ELF-1 (cell line): ENCODE measurements around the gene ZNF175.

ENCODE experiments used
- DNase-seq: peaks from one replicate; pipeline ENCODE4 v3.0.0-alpha.2; 2016; ENCODE audit warnings: low read depth, low spot score

Gene ZNF175

GRCh38 chr19:51587264-51588191, 16.4 kb downstream of the ZNF175 start:
- no peak for DNase-seq

GRCh38 chr19:51589511-51589910, 18.4 kb downstream of the ZNF175 start:
- DNase-seq = no peak

- DNase-seq = no peak
These were observed 19.4 kb downstream of the ZNF175 start for GRCh38 chr19:51590441-51590840.

DNA sequence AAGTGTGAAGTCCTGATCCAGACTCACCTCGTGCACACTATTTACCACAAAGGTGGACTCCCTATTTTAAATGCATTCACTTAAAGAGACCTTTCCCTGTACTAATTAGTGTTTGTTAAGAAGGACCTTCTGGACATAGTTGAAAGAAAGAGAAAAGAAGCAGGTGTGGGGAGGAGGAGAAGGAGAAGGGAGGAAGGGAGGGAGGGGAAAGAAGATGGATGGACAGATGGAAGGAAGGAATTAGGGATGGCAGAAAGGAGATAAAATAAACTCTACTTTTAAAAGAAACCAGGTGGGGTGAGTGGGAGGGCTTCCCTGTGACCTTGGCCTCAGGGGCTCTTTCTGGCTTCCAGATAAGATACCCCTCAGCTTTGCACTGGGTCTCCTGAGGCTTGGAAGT, 21.4 kb downstream of the ZNF175 start:
- no peak for DNase-seq

DNA sequence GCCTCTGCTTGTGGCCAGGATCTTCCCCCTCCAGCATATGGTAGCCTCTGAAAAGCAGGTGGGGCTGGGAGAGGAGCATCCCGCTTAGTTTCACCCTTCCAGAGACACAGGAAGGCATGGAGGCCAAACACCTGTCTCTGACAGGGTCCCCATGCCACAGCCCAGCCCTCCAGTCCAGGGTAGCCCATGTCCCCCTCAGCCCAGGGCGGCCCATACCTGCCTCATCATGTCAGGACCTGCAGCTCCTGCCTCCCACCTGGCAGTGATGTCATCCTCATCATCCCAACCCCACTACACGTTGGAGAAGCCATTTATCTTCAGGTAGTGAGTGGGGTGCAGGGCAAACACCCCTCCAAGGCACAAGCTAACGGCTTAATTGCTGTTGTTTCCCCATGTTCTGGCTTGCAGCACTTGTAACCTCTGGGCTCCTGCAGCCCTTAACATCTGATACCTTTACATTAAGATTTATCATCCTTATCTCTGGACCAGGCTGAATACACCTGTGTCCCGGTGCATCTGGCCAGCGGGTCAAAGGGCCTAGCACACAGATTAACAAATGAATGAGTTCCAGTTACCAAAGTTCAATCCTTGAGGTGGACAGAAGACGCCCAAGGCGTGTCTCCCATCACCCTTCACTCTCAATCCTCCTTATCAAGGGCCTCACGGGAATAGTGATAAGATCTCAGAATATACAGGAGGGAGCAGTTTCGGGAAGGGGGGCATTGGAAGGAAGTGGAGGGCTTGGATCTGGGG, 22.2 kb downstream of the ZNF175 start:
- peak; percentile 16 for DNase-seq

GRCh38 chr19:51593969-51594773, 23.1 kb downstream of the ZNF175 start:
- DNase-seq = peak; percentile 97

GRCh38 chr19:51594774-51595109, 23.7 kb downstream of the ZNF175 start:
- no peak for DNase-seq

- DNase-seq = no peak
These were observed 24.4 kb downstream of the ZNF175 start for GRCh38 chr19:51595190-51596175.

GRCh38 chr19:51598159-51598915, 27.3 kb downstream of the ZNF175 start:
- no peak for DNase-seq

- no peak for DNase-seq
These were observed 28.0 kb downstream of the ZNF175 start for GRCh38 chr19:51599084-51599483.

DNA sequence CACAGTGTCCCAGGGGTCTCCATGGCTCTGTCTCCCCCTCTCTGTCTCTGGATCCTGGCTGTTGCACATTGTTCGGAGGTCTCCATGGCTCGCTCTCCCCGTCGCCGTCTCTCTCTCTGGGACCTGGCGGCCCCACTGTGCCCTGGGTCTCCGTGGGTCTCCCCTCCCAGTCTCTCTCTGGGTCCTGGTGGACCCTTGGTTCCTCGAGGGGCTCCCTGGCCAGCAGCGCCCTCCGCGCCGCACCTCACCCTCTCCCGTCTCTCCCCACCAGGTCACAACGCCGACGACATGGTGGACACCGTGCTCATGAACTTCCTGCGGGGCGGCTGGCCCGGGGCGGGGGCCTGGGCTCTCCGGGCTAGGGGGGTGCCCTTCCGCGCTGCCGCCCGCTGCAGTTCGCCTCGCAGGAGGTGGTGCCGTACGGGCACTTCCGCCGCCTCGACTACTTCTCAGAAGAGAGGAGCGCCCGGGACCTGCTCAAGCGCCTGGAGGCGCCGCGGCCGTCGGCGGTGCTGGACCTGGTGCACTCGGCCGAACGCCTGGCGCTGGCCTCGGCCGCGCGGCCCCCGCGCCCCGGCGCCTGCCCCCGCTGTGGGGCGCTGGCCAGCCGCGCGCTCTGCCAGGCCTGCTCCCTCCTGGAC, 30.0 kb downstream of the ZNF175 start:
- no peak for DNase-seq

- no peak for DNase-seq
These were observed 31.2 kb downstream of the ZNF175 start for GRCh38 chr19:51602189-51602854.

DNA sequence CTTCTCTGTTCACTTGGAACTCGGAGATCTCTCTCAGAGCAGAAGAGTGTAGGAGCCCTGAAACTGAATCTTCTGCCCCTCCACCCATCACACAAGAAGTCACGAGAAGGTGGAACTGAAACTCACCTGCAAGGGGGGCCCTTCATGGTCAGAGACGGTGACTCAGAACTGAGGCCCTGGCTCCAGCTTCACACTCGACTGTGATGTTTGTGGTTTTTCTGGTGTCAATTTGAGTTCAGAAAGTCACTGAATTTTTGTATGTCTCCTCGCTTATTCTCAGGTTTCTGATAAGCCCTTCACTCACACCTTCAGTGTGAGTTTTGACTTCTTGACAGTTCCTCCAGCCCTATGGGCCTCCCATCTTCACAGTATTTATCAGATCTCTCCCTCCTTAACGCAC, 36.0 kb downstream of the ZNF175 start:
- no peak for DNase-seq

- DNase-seq = peak; percentile 90
These were observed 37.0 kb downstream of the ZNF175 start for GRCh38 chr19:51607920-51608562.

DNA sequence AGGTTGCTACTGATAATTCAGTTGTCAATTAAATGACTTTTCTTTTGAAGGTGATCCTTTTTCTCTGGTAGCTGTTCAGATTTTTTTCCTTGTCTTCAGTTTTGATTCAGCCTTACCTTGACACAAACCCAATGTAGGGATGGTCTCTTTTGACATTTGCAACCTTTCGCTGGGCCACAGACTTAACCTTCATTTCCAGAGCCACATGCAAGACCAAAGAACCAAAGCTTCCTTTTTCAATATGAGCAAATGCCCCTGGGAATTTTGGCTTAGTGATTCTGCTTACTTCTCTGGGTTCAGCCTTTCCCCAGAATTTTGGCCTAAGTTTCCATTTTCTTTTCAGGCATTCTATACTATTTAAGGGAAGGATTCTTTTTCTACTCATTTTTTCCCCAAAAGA, 39.5 kb downstream of the ZNF175 start:
- DNase-seq = no peak

GRCh38 chr19:51614789-51615188, 43.7 kb downstream of the ZNF175 start:
- no peak for DNase-seq

DNA sequence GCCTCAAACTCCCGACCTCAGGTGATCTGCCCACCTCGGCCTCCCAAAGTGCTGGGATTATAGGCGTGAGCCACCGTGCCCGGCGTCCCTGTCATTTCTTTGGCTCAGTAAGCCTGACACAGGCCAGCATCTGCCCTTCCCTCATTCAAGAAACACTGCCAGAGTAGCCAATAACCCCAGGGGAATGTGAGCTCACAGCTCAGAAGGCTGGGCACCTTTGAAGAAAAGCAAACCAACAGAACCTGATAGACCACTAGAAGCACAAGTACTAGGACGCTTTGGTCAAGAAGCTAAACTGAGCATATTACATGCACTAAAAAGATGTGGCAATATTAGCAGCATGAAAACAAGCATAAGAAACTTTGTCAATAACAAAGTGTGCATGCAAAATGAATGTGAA, 44.9 kb downstream of the ZNF175 start:
- peak; percentile 18 for DNase-seq

GRCh38 chr19:51621178-51621577, 50.1 kb downstream of the ZNF175 start:
- DNase-seq = no peak

DNA sequence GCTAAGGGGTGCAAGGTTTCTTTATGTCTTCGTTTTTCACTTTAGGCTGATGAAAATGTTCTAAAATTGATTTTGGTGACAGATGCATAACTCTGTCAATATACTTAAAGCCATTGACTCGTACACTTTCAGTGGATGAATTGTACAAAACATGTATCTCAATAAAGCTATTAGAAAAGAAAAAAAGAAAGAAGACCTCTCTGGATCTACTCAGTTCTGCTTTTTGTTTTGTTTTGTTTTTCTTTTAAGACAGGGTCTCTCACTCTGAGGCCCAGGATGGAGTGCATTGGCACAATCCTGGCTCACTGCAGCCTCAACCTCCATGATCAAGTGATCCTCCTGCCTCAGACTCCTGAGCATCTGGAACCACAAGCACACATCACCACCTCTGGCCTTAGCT, 55.6 kb downstream of the ZNF175 start:
- DNase-seq = no peak
